HG03460 (cell line): Measurements from ENCODE around the gene GATC.

ENCODE experiments used
- ATAC-seq: cut with Tn5 transposase; IDR thresholded peaks from one replicate; pipeline ENCODE4 v1.9.1; 2021; ENCODE audit not compliant: unreplicated experiment

The GATC gene

DNA sequence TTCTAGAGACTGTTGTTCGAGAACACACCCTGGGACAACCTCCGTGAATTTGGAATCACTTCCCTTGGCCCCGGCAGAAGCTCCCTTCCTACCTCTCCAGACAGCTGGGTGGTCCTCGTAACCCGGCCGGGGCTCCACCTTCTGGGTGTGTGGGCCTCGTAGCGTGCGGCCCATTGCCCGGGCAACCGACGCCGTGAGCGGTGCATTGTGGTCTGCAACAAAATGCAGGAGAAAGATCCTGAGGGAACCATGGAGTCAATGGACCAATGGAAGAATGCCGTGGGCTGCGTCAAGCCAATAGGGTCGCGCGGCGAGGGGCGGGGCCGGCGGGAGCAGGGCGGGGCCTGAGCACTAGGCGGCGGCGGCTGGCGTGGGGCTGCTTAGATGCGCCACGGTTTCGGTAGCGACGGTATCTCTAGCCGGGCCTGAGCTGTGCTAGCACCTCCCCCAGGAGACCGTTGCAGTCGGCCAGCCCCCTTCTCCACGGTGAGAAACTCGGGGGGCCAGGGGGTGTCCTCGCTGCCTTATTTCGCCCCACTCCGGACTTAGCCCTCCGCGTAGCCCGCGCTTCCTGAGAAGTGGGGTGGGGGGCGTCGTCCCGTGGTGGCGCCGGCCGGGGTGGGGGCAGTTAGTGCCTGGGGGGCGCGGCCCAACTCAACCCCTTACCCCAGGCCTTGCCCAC is 49.6 kb downstream of the GATC start, which contains the start of gene DYNLL1:
DYNLL1 (plus strand) TSS at position 383 of the 682 bp plus-strand sequence. CDS start 309 bp downstream, outside the sequence.
- peak; percentile 89 for ATAC-seq

DNA sequence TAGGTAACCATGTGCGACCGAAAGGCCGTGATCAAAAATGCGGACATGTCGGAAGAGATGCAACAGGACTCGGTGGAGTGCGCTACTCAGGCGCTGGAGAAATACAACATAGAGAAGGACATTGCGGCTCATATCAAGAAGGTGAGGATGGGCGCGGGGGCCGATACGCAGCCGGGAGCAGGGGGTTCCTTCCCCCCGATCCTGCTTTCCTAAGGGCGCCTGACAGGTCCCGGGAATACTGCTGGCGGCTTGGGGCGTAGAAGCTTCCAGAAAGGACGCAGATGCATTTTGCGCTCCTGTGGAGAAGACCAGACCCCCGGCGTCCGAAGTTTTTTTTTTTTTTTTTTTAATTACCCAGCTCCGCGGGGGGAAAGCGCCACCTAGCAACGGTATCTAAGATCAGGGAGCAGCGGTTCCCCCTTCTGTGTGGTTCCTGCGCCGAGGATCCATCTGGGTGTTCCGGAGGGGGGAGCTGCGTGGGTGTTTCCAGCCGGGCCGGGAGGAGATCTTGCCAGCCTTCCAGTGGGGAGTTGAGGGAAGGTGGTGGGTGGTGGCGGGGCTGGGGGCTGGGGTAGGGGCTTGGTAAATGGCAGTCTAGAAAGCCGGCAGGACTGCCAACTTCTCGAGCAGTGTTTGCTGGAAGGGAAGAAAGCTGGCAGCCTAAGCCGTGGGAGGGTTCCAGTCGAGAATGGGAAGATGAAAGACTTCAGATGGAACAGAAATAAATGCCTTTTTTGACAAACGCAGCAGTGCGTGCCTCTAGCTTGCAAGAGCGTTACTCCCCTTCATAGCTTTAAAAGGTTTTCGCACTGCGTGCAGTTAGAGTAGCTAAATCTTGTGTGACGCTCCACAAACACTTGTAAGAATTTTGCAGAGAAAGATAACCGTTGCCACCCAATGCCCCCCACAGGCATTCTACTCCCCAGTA is 50.4 kb downstream of the GATC start:
- peak; percentile 12 for ATAC-seq

DNA sequence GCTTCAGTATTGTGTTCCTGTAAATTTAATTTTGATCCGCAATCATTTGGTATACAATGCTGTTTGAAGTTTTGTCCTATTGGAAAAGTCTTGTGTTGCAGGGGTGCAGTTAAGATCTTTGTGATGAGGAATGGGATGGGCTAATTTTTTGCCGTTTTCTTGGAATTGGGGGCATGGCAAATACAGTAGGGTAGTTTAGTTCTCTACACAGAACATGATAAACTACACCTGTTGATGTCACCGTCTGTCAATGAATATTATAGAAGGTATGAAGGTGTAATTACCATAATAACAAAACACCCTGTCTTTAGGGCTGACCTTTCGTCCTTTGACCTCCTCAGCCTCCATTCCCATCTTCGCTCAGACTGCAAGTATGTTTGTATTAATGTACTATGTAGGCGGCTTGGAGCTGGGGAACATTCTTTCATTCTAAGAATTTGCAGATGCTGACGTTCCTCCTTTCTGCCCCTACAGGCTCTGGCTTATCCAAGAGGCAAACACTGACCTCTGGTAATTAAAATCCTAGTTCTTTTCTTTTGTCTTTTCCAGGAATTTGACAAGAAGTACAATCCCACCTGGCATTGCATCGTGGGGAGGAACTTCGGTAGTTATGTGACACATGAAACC is 51.4 kb downstream of the GATC start:
- no peak for ATAC-seq

DNA sequence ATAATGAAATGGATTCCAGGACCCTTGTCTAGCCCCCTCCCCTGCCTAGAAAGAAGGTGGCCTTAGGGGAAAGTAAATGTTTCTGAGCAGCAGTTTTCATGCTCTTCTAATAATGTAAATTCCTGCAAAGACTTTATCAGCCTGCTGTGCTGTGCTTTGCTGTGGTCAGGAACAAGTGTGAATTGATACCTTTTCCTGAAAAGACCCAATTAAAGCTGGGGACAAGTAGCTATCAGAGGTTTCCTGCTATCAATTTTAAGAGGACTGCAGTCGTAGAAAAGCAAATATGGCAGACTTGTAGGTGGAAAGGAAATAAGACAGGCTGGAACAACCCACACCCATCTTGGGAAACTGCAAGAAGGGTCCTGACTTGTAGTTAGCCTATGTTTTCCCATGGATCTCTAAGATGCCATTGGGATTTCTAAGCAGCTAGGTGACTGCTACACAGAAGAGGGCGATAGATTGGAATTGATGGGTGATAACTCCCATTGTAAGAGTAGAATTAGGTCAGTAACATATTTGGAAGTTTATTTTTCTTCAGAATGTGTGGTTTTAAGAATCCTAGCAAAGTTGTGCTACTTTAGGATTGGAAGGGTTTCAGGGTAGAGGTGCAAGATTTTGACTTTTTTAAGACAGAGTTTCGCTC is 52.7 kb downstream of the GATC start:
- ATAC-seq, result no peak

DNA sequence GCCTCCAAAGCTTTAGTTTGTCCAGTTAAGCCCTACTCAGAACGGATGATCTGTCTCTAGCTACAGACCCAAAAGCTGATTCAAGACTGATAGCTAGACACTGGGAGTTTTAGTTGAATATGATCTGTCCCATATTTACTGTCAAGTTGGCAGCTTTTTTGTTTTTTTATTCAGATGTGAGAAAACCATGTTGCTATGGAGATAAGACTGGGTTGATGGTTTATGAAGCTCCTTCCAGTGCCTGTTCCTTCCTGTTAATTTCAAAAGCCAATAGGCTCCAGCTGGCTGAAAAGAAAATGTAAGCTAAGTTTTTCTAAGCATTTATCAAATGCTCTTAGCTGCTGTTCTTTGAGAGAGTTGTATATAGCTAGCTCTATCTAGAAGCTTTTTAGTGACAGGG is 54.3 kb downstream of the GATC start:
- no peak for ATAC-seq

DNA sequence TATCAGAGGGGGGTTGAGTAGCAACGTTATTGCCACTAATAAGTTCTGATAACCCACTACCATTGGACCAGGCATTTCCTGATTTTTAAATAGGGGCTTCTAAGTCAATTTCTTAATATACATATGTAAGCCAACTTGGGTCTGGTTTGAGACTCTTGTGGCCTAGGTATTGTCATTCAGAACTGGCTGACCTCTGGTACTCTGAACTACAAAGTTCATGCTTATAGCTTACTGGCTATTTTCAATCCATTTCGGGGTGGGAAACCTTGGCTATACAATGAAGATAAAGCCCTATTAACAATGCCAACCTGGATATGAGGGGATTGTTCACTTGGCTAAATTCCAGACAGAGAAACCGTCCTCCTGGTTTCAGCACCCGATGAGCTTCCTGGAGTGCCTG is 58.3 kb downstream of the GATC start:
- ATAC-seq, result no peak

DNA sequence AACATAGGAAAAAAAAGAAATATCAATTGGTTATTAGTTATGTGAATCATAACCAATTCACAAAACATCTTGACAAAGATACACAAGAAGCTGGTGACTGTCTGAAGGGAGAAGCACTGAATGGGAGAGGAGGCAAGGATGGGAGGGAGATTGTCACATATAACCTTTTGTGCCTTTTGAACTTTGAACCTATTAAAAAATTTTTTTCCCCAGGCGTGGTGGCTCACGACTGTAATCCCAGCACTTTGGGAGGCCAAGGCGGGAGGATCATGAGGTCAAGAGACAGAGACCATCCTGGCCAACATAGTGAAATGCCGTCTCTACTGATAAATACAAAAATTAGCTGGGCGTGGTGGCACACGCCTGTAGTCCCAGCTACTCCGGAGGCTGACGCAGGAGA is 62.3 kb downstream of the GATC start:
- ATAC-seq, result no peak
